Muscle of back (tissue), 11 donors: Measurements from ENCODE around the gene SDE2. TPM values are rescaled to one million over a fixed set of nuclear protein-coding genes. Genes with fewer than 3 reads are reported as not detected.
"Not testable (repeated sequence)": the region's sequence is repeated elsewhere in the genome, so short reads cannot be mapped to it uniquely, and the experiment has no call there.

Source experiments
- DNase-seq, 3 donors: peaks; one replicate each; pipeline versions ENCODE4 v3.0.0 to v3.0.0-alpha.2; 2013
- polyA plus RNA-seq, 10 donors: library from polyadenylated mRNA; unstranded; fragments of 120-200 nt; gene quantifications; one replicate each; pipeline ENCODE4 v1.2.1, GENCODE V29; 2013; ENCODE audit not compliant: insufficient read length in 10 of 10

The SDE2 gene
- polyA plus RNA-seq, 10 donors: 11.7 to 17.4 (median 14.8) TPM

- not testable (repeated sequence) for DNase-seq
Observed at GRCh38 chr1:226007126-226007892, 8.2 kb upstream of the SDE2 start.

GRCh38 chr1:226006686-226007085 lies 7.5 kb upstream of the SDE2 start:
- no peak for DNase-seq

GRCh38 chr1:226004396-226004795 lies 5.3 kb upstream of the SDE2 start:
- DNase-seq: no peak

GRCh38 chr1:226003502-226004170 lies 4.5 kb upstream of the SDE2 start:
- no peak for DNase-seq

GRCh38 chr1:226002667-226003501 lies 3.7 kb upstream of the SDE2 start:
- peak in 2 of 3 donors; percentile 20 to 55 for DNase-seq

GRCh38 chr1:226001963-226002666 lies 3.0 kb upstream of the SDE2 start:
- peak in 2 of 3 donors; percentile 55 to 75 for DNase-seq

GRCh38 chr1:226001088-226001487 lies 1.9 kb upstream of the SDE2 start:
- DNase-seq: no peak

DNA sequence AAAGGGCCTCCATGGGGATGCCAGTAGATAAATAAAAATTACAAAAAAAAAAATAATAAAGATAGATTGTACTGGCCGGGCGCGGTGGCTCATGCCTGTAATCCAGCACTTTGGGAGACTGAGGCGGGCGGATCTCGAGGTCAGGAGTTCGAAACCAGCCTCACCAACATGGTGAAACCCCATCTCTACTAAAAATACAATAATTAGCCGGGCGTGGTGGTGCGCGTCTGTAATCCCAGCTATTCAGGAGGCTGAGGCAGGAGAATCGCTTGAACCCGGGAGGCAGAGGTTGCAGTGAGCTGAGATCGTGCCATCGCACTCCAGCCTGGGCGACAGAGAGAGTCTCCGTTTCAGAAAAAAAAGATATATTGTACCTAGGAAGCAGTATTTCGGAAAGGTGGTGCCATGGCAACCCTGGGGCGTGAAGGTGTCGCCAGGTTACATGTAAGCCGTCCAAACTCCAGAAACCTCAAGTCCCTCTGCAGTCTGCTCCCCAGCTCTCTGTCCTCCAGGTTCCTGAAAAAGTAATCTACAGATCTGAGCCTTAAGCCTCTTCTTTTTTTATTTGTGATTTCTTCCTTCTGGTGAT lies 1.4 kb upstream of the SDE2 start:
- DNase-seq: not testable (repeated sequence)

DNA sequence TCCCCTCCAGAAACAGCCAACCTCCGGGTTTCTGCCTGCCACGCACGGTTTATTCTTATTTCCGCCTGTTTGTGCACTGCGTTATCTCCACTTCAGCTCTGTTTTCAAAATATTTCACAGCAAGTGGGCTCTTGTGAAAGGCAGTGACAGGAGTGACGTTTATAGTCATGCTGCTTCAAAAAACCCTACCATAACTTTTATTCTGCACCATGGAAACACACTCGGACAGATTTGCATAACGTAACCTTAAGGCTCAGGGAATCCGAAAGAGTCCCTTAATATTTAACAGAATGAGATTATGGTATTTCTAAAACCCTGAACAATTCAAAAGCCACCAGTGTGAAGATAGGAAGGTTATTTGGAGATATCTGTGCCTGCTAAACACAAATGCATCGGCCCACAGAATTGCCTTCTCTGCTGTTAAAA lies 782 bp upstream of the SDE2 start:
- DNase-seq: no peak

GRCh38 chr1:225998560-225999226 lies 450 bp downstream of the SDE2 start:
- DNase-seq: peak in 2 of 3 donors; percentile 40 to 60

DNA sequence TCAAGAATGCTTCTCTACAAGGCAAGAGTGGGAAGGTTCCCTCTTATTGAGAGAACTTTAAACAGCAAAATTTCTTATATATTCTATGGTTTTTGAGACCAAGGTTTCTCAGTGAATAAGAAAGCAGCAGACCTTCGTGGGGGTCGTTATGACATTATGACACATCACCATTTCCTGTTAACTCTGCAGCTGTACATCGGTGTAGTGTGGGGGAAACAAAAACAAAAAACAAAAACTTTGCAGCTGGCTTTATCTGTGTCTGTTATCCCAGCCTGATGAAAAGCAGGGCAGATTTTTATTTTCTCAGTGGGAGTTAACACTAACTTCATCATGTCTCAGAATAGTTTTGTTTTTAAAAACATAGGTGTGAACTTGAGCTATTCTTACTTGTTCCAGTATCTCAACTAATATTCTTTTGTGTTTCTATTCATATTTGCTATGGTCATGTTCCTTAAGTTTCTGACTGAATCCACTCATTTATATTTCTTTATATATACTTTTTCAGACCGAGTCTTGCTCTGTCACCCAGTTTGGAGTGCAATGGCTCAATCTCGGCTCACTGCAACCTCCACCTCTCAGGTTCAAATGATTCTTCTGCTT lies 2.1 kb downstream of the SDE2 start:
- no peak for DNase-seq

DNA sequence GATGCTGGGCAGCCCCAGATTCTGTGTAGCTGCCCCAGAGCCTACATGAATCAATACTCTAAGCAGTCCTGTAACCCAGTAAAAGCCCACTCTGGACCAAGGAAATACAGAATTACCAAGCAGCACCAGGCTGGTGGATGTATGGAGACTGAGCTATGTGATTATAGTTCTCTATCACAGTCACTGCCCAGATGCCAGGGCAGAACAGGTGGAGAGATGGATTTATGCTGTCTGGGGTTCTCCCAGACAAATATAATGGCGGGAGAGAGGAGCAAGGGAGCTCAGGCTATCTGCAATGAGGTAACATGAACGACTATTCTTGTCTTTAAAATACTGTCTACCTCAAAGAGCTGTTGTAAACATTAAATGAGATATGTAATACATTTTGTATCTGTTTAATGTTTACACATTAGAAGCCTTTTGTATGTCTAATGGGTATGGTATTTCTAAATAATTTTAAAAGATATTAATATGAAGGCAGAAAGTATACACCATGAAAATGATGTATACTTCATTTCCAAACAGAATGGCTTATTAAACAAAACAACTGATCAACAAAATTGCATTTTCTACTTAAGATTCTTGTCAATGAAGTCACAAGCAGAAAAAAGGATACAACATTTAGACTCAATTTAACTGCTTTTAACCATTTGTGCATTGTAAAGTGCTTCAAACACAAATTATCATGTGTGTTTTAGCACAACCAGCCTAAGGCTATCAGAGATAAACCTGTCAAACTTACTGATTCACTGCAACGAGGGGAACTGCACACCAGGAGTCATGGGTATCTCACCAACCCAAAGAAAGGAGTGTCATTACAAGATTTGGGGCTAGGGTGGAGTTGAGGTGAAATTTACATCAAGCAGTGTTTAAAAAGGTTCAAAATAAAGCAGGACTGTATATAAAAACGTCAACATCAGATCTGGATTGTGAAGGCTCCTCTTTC lies 3.0 kb downstream of the SDE2 start:
- no peak for DNase-seq

GRCh38 chr1:225990705-225991464 lies 8.3 kb downstream of the SDE2 start:
- DNase-seq: no peak

DNA sequence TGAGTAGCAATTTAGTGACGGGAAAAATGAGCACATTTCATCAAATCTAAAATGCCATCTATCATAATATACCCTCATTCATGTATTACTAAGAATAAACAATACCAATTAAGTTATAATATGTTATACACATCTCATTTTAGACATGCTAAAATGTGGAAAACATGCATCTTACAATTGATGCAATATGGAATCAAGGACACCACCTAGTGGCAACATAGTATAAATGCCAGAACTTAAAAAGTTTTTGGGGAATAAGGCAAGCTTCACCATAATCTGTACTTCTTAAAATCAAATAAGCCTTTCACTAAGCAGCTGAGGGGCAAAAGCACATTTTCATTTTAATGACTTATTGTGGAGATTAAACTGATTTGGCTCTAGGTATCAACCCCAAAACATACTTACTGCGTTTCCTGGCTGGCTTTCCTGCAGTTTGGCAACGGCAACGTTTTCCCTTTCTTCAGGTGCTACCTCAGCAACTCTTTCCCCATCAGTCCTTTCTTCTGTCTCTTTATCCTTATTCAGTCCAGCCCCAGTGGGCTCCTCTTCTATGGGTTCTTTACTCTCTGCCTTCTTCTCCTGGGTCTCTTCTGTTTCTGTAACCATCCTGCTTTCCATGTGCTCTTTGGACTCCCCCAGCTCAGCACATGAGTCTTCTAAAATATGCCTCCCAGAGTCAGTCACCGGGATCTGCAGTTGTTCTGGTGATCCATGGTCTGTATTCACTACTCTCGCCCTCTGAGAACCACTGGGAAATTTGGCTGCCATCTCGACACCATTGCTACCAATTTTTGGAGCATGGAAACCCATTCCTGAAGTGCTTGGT lies 11.4 kb downstream of the SDE2 start:
- peak in 2 of 3 donors; percentile 36 to 61 for DNase-seq

DNA sequence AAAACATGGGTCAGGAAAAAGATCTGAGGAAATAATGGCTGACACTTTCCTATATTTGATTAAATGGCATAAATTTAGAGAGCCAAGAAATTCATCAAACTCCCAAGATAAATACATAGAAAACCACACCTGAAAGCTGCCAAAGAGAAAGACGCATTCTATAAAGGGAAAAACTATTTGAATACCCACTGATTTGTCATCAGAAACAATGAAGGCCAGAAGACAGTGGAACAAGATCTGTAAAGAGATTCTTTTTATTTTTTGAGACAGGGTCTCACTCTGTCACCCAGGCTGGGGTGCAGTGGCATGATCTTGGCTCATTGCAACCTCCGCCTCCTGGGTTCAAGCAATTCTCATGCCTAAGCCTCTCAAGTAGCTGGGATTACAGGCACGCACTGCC lies 17.4 kb downstream of the SDE2 start:
- no peak for DNase-seq

DNA sequence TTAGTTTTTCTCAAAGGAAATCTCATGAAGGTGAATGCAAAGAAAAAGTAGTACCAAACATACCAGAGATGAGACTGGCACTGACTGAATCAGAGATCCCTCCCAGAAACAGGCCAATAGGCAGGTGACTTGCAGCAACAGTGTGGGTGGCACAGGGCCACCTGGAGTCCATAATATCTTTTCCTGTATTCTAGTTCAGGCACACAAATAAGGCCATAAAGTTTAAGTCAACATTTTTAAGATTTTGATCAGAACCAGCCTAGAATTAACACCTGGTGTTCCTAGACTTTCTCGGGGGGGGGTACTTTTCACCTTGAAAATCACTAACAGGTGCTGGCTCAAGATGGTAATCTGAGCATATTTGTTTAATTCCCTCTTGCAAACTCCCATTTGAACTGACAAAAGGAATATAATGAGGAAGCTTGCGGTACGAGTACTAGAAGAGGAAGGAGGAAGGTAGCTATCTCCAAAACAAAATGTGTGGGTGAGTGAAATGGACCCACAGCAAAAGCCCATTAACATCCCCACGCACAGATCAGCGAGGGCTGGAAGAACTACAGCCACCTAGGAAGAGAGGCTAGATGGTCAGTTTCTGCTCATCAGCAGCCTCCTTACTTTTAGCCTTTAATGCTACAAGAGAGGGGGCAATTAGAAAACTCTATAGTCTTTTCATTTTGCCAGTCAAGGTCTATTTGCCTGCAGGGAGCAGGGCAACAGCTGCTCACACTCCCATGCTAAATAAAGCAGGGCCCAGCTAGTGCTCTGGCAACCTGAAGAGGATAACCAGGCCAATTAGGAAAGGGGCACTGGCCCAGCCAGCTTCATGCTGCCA lies 18.9 kb downstream of the SDE2 start:
- DNase-seq: no peak
